Cardiac muscle cell (in vitro differentiated cells and primary cell): ENCODE data around the gene DCHS2. TPM values are rescaled to one million over a fixed set of nuclear protein-coding genes. Genes with fewer than 3 reads are reported as not detected.
A peak's percentile ranks its signal among the peaks of the same experiment; 100 is the strongest.

Experiments
- DNase-seq, 2 donors: peaks; one replicate each; pipeline versions ENCODE4 v3.0.0 to v3.0.0-alpha.2; 2010 to 2017; ENCODE audit warnings: low read depth in 1 of 2, low spot score in 1 of 2
- H3K27ac ChIP-seq: fragments of 200-600 bp; sonication (generic); 2 replicates; pipeline ENCODE4 v1.5.1; 2016
- H3K27me3 ChIP-seq: fragments of 200-600 bp; sonication (generic); 2 replicates; pipeline ENCODE4 v1.6.0; 2016; ENCODE audit warnings: control low read depth
- H3K36me3 ChIP-seq: fragments of 200-600 bp; sonication (generic); 2 replicates; pipeline ENCODE4 v1.5.1; 2016; ENCODE audit warnings: control low read depth
- H3K4me1 ChIP-seq: fragments of 200-600 bp; sonication (generic); 2 replicates; pipeline ENCODE4 v1.8.1; 2017; ENCODE audit warnings: low read depth, mild to moderate bottlenecking, mixed run types
- H3K4me3 ChIP-seq: fragments of 200-600 bp; sonication (generic); 2 replicates; pipeline ENCODE4 v1.5.1; 2016; ENCODE audit warnings: mild to moderate bottlenecking
- H3K9me3 ChIP-seq: fragments of 200-600 bp; sonication (generic); 2 replicates; pipeline ENCODE4 v1.5.1; 2017; ENCODE audit warnings: low read depth, mild to moderate bottlenecking, control low read depth
- polyA plus RNA-seq: library from polyadenylated mRNA; unstranded; fragments of >200 nt; fragmentation: Nextera tagmentation; extraction: Ambion mirVana; gene quantifications from 2 replicates; pipeline ENCODE4 v1.2.1, GENCODE V29; 2016
- total RNA-seq: library from RNA; depleted of rRNA; stranded (reverse); fragments of >200 nt; gene quantifications from 2 replicates; pipeline ENCODE4 v1.2.3, GENCODE V29; 2016
- TF ChIP-seq, protein P1 (sequence below): IDR thresholded peaks from 2 replicates; pipeline ENCODE4 v1.5.1; 2012; ENCODE audit warnings: low read depth, mild to moderate bottlenecking, low read length

Gene DCHS2
- total and polyA plus RNA-seq, 2 experiments from 2014 or later: 0.09 TPM; not detected in 1

DNA sequence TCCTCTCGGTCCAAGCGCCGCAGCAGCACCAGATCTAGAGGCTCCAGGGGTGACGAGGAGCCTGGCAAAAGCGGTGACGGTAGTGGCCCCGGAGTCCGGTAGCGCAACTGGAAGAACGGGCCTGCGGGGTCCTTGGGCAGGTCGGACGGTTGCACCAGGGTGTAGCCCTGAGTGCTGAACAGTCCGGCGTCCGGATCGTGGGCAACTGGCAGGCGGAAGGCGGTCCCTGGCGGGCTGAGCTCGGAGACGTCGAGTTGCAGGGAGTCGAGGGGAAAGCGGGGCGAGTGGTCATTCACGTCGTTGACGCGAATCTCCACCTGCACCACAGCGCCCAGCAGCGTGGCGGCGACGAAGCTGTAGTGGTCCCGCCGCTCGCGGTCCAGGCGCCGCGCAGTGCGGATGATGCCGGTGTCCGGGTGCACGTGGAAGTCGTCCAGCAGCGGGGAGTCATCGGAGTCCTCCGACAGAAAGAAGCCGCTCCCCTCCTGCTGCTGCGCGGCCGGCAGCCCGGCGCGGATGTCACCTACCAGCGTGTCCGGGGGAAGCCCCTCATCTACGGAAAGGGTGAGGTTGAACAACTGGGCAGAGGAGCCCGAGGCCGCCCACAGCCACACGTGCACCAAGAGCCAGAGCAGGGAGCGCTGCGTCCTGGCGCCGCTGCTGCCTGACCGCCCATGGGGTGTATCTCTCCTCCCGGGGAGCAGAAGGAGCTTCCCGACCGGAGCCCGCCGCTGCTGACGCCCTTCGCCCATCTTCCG, 837 bp downstream of the DCHS2 start:
- TF ChIP-seq, protein P1, sequence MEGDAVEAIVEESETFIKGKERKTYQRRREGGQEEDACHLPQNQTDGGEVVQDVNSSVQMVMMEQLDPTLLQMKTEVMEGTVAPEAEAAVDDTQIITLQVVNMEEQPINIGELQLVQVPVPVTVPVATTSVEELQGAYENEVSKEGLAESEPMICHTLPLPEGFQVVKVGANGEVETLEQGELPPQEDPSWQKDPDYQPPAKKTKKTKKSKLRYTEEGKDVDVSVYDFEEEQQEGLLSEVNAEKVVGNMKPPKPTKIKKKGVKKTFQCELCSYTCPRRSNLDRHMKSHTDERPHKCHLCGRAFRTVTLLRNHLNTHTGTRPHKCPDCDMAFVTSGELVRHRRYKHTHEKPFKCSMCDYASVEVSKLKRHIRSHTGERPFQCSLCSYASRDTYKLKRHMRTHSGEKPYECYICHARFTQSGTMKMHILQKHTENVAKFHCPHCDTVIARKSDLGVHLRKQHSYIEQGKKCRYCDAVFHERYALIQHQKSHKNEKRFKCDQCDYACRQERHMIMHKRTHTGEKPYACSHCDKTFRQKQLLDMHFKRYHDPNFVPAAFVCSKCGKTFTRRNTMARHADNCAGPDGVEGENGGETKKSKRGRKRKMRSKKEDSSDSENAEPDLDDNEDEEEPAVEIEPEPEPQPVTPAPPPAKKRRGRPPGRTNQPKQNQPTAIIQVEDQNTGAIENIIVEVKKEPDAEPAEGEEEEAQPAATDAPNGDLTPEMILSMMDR: no peak
- Histone ChIP-seq H3K4me1 (peaks cover 6% of the 10 kb centered on the region), H3K4me3 (peak overlapping the region; percentile 35), H3K27ac (no peak overlapping the region), H3K27me3 (peaks cover 86% of the 10 kb centered on the region), H3K9me3 (no peaks in the 10 kb centered on the region), H3K36me3 (no peaks in the 10 kb centered on the region)
- DNase-seq: peak in 1 of 2 donors; percentile 23

GRCh38 chr4:154490234-154490582, 1.4 kb downstream of the DCHS2 start:
- H3K27ac ChIP-seq: no peak overlapping the region
- no peaks in the 10 kb centered on the region for H3K9me3 ChIP-seq
- peaks cover 6% of the 10 kb centered on the region for H3K4me1 ChIP-seq
- H3K36me3 ChIP-seq: no peaks in the 10 kb centered on the region
- DNase-seq: no peak
- peak overlapping the region; percentile 35 for H3K4me3 ChIP-seq
- TF ChIP-seq, protein P1: no peak
- peaks cover 92% of the 10 kb centered on the region for H3K27me3 ChIP-seq

DNA sequence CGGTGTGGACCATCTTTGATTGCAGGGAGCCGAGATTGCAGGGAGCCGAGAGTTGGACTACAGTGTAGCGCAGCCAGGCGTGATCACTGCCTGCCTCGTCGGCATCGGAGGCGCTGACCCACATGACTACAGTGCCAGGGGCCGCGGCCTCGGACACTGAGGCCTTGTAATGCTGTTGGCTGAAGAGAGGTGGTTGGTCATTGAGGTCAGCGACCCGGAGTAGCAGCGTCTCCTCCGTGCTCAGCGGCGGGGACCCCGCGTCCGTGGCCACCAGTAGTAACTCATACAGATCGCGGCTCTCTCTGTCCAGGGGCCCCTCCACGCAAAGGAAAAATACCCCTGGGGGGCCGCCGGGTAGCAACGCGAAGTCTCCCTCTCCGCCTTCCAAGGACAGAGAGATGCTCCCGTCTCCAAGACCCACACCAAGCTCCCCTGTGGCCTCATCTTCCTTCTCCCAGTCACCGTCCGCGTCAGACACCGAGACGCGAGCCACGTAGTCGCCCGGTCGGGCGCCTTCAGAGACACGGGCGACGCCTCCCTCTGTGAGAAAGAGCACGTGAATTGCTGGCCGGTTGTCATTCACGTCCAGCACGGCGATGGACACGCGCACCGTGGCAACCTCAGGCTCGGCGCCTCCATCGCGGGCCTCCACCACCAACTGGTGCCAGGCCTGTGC, 1.9 kb downstream of the DCHS2 start:
- H3K36me3 ChIP-seq: no peaks in the 10 kb centered on the region
- H3K4me1 ChIP-seq: peaks cover 6% of the 10 kb centered on the region
- H3K27ac ChIP-seq: no peak overlapping the region
- H3K9me3 ChIP-seq: no peaks in the 10 kb centered on the region
- DNase-seq: no peak
- H3K4me3 ChIP-seq: no peak overlapping the region
- TF ChIP-seq, protein P1: no peak
- H3K27me3 ChIP-seq: peaks cover 94% of the 10 kb centered on the region

GRCh38 chr4:154487145-154487544, 4.5 kb downstream of the DCHS2 start:
- no peak overlapping the region for H3K27ac ChIP-seq
- no peak for DNase-seq
- no peaks in the 10 kb centered on the region for H3K36me3 ChIP-seq
- no peaks in the 10 kb centered on the region for H3K9me3 ChIP-seq
- H3K4me1 ChIP-seq: peaks cover 6% of the 10 kb centered on the region
- TF ChIP-seq, protein P1: no peak
- peaks cover 81% of the 10 kb centered on the region for H3K27me3 ChIP-seq
- H3K4me3 ChIP-seq: no peak overlapping the region

GRCh38 chr4:154485127-154485773, 6.3 kb downstream of the DCHS2 start:
- Histone ChIP-seq H3K27me3 (peaks cover 64% of the 10 kb centered on the region), H3K4me3 (no peak overlapping the region), H3K4me1 (no peaks in the 10 kb centered on the region), H3K36me3 (no peaks in the 10 kb centered on the region), H3K27ac (no peak overlapping the region), H3K9me3 (no peaks in the 10 kb centered on the region)
- peak in 1 of 2 donors; percentile 11 for DNase-seq
- TF ChIP-seq, protein P1: no peak
